Left colon (tissue), 2 donors: ENCODE measurements around the gene HOXC13. TPM values are rescaled to one million over a fixed set of nuclear protein-coding genes. Genes with fewer than 3 reads are reported as not detected.

ENCODE experiments used
- microRNA-seq, 2 donors: library from miRNA; unstranded; fragments of <30 nt; microRNA quantifications; one replicate each; pipeline versions ENCODE4 v1.1.0 to v1.2.0, GENCODE V29; 2020
- total RNA-seq, 2 donors: library from RNA; stranded (reverse); fragmentation: NEBNext Ultra II Directional; extraction: Animal tissue kit (Norgen Biotek cat#: 25700); gene quantifications; one replicate each; pipeline ENCODE4 v1.2.1, GENCODE V29; 2021
- donor health status: DM: no; HTN: no; CAD: no.
- donor health status: DM: yes; HTN: yes; CAD: no.

The HOXC13 gene
- total RNA-seq, 2 donors from 2014 or later, result not detected

Small RNA genes within 50 kb of the gene (microRNA-seq; reads per million reads assigned to microRNA genes)
- 845 to 2,120 reads per million in 2 donors for gene MIR196A2

Other genes starting within 250 kb of the HOXC13 start
- 10 to 100 TPM; 65.0 to 91.0 TPM for gene CALCOCO1, start 211.4 kb upstream of the HOXC13 start, total RNA-seq
- not detected for gene CISTR, start 186.9 kb upstream of the HOXC13 start, total RNA-seq
- not detected for gene HOXC12, start 16.1 kb downstream of the HOXC13 start, total RNA-seq
- gene HOXC11, start 34.3 kb downstream of the HOXC13 start, total RNA-seq, result not detected
- not detected for gene HOTAIR, start 36.1 kb downstream of the HOXC13 start, total RNA-seq
- not detected for gene HOXC10, start 46.3 kb downstream of the HOXC13 start, total RNA-seq
- gene HOXC9, start 61.3 kb downstream of the HOXC13 start, total RNA-seq, result not detected
- gene HOXC8, start 70.2 kb downstream of the HOXC13 start, total RNA-seq, result not detected
- gene HOXC6, start 89.6 kb downstream of the HOXC13 start, total RNA-seq, result not detected
- not detected for gene HOXC5, start 94.2 kb downstream of the HOXC13 start, total RNA-seq
- gene HOXC4, start 115.0 kb downstream of the HOXC13 start, total RNA-seq, result under 1 TPM in 1 of 2 donors, not detected in 1; 0.18 TPM